SK-N-SH (cell line): Measurements from ENCODE around the gene KCNA5.

ENCODE experiments used
- RAD21 ChIP-seq: IDR thresholded peaks from 2 replicates; pipeline ENCODE4 v1.6.1; 2012; ENCODE audit warnings: mild to moderate bottlenecking, low read length
- REST ChIP-seq: IDR thresholded peaks from 2 replicates; pipeline ENCODE4 v1.6.1; 2012; ENCODE audit warnings: mild to moderate bottlenecking, low read depth, low read length, moderate library complexity
- TAF1 ChIP-seq: IDR thresholded peaks from 2 replicates; pipeline ENCODE4 v1.6.1; 2012; ENCODE audit warnings: low read depth, mild to moderate bottlenecking, low read length, moderate library complexity, borderline replicate concordance
- YY1 ChIP-seq: IDR thresholded peaks from 2 replicates; pipeline ENCODE4 v1.4.0; 2012; ENCODE audit warnings: low read depth, mild to moderate bottlenecking
- TF ChIP-seq, protein P1 (sequence below): fragments of 200-600 bp; sonication (generic); IDR thresholded peaks from 2 replicates; pipeline ENCODE4 v1.6.1; 2017; ENCODE audit warnings: antibody characterized with exemption, mild to moderate bottlenecking, moderate library complexity

- TF ChIP-seq, protein P1, sequence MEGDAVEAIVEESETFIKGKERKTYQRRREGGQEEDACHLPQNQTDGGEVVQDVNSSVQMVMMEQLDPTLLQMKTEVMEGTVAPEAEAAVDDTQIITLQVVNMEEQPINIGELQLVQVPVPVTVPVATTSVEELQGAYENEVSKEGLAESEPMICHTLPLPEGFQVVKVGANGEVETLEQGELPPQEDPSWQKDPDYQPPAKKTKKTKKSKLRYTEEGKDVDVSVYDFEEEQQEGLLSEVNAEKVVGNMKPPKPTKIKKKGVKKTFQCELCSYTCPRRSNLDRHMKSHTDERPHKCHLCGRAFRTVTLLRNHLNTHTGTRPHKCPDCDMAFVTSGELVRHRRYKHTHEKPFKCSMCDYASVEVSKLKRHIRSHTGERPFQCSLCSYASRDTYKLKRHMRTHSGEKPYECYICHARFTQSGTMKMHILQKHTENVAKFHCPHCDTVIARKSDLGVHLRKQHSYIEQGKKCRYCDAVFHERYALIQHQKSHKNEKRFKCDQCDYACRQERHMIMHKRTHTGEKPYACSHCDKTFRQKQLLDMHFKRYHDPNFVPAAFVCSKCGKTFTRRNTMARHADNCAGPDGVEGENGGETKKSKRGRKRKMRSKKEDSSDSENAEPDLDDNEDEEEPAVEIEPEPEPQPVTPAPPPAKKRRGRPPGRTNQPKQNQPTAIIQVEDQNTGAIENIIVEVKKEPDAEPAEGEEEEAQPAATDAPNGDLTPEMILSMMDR: no peak
- TF ChIP-seq TAF1 (no peak), YY1 (no peak), RAD21 (no peak), REST (no peak)
These were observed 44.3 kb downstream of the KCNA5 start for GRCh38 chr12:5087831-5088554.
